ENCODE results near the gene PILRB. TPM values are rescaled to one million over a fixed set of nuclear protein-coding genes. Genes with fewer than 3 reads are reported as not detected.
A peak's percentile ranks its signal among the peaks of the same experiment; 100 is the strongest.
"Not testable (repeated sequence)": the region's sequence is repeated elsewhere in the genome, so short reads cannot be mapped to it uniquely, and the experiment has no call there.

The PILRB gene
- total RNA-seq, 1 experiment from 2014 or later, result 73.2 TPM

DNA sequence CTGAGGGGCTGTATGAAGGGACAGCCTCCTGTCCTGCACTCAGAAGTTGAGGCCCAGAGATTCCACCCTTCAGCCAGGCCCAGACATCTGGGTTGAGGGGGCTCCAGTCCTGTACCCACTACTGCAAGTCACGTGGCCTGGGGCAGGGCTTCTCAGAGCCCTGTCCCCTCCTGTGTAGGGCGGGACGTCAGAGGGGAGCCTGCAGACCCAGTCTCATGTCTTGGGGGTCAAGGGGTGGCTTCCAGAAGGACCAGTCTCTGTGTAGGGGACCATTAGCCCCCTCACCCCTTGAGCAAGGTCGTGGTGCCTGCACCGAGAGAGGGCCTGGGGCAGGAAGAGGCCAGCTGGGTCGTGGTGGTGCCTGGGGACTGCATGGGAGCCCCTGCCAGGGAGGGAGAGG lies 14.8 kb downstream of the PILRB start:
- Histone ChIP-seq H3K4me1 (ENCODE audit: control insufficient read depth, insufficient read depth, low read length) (no peaks in the 10 kb centered on the region), H3K4me3 (ENCODE audit: low read depth in 2 of 2, low read length in 2 of 2) (no peak overlapping the region), H3K9me3 (ENCODE audit: control insufficient read depth, insufficient read depth, low read depth, low read length) (no peaks in the 10 kb centered on the region), H3K27ac (ENCODE audit: low read length) (no peak overlapping the region), H3K27me3 (ENCODE audit: control insufficient read depth, insufficient read depth, low read length) (no peaks in the 10 kb centered on the region), H3K36me3 (ENCODE audit: control insufficient read depth, insufficient read depth, low read length) (no peaks in the 10 kb centered on the region)
- no TSS peak for BruUV-seq (replicated peaks)
- TF ChIP-seq SIN3A (IDR thresholded peaks at IDR 0.05; ENCODE audit: borderline replicate concordance, insufficient read depth, low read depth, low read length) (no peak), POLR2AphosphoS5 (IDR thresholded peaks at IDR 0.05; ENCODE audit: low read depth, low read length) (no peak), TCF7L2 (IDR thresholded peaks at IDR 0.05; ENCODE audit: low read depth, low read length) (no peak)
- TF ChIP-seq, protein P1, sequence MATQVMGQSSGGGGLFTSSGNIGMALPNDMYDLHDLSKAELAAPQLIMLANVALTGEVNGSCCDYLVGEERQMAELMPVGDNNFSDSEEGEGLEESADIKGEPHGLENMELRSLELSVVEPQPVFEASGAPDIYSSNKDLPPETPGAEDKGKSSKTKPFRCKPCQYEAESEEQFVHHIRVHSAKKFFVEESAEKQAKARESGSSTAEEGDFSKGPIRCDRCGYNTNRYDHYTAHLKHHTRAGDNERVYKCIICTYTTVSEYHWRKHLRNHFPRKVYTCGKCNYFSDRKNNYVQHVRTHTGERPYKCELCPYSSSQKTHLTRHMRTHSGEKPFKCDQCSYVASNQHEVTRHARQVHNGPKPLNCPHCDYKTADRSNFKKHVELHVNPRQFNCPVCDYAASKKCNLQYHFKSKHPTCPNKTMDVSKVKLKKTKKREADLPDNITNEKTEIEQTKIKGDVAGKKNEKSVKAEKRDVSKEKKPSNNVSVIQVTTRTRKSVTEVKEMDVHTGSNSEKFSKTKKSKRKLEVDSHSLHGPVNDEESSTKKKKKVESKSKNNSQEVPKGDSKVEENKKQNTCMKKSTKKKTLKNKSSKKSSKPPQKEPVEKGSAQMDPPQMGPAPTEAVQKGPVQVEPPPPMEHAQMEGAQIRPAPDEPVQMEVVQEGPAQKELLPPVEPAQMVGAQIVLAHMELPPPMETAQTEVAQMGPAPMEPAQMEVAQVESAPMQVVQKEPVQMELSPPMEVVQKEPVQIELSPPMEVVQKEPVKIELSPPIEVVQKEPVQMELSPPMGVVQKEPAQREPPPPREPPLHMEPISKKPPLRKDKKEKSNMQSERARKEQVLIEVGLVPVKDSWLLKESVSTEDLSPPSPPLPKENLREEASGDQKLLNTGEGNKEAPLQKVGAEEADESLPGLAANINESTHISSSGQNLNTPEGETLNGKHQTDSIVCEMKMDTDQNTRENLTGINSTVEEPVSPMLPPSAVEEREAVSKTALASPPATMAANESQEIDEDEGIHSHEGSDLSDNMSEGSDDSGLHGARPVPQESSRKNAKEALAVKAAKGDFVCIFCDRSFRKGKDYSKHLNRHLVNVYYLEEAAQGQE (IDR thresholded peaks at IDR 0.05; ENCODE audit: insufficient read depth in 1 of 2, low read depth in 2 of 2, low read length in 1 of 2), result no peak
- TF ChIP-seq, protein P2, sequence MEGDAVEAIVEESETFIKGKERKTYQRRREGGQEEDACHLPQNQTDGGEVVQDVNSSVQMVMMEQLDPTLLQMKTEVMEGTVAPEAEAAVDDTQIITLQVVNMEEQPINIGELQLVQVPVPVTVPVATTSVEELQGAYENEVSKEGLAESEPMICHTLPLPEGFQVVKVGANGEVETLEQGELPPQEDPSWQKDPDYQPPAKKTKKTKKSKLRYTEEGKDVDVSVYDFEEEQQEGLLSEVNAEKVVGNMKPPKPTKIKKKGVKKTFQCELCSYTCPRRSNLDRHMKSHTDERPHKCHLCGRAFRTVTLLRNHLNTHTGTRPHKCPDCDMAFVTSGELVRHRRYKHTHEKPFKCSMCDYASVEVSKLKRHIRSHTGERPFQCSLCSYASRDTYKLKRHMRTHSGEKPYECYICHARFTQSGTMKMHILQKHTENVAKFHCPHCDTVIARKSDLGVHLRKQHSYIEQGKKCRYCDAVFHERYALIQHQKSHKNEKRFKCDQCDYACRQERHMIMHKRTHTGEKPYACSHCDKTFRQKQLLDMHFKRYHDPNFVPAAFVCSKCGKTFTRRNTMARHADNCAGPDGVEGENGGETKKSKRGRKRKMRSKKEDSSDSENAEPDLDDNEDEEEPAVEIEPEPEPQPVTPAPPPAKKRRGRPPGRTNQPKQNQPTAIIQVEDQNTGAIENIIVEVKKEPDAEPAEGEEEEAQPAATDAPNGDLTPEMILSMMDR (IDR thresholded peaks at IDR 0.05), result no peak
- DNase-seq (ENCODE audit: low read depth, low spot score) (no peak), ATAC-seq (no peak)
- ChIA-PET CTCF (no interaction called here), POLR2A (no interaction called here)
- in situ Hi-C loops (cut with HindIII; ENCODE audit: low pct_unique_long_range_greater_than_20kb, low sequenced_read_pairs), result no loop called here
- intact Hi-C loops (cut with micrococcal nuclease; ENCODE audit: unreplicated experiment), result no loop called here

DNA sequence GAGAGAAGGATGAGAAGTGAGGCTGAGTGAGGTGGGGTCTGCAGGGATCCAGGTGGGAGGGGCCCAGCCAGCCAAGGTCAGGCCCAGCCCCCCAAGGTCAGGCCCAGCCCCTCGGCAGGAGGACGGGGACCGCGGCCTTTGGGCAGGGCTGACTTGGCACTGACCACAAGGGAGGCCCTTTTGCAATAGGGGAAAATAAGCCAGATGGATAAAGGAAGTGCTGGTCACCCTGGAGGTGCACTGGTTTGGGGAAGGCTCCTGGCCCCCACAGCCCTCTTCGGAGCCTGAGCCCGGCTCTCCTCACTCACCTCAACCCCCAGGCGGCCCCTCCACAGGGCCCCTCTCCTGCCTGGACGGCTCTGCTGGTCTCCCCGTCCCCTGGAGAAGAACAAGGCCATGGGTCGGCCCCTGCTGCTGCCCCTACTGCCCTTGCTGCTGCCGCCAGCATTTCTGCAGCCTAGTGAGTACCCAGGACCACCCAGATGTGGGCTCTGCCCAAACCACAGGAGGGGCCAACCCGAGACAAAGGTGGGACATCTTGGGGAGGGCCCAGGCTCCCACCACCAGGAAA lies 15.4 kb downstream of the PILRB start, which contains the start of gene PILRA:
PILRA (plus strand) TSS at position 227 of the 571 bp plus-strand sequence; CDS start at position 397, 170 bp downstream.
- TF ChIP-seq TCF7L2 (IDR thresholded peaks at IDR 0.05; ENCODE audit: low read depth, low read length) (no peak), SIN3A (IDR thresholded peaks at IDR 0.05; ENCODE audit: borderline replicate concordance, insufficient read depth, low read depth, low read length) (no peak), POLR2AphosphoS5 (IDR thresholded peaks at IDR 0.05; ENCODE audit: low read depth, low read length) (no peak)
- TF ChIP-seq, protein P2 (IDR thresholded peaks at IDR 0.05), result no peak
- TF ChIP-seq, protein P1 (IDR thresholded peaks at IDR 0.05; ENCODE audit: insufficient read depth in 1 of 2, low read depth in 2 of 2, low read length in 1 of 2), result no peak
- ChIA-PET CTCF (interaction anchor here (1.2 to 1.9 kb wide), 2 partner anchors 25 to 34 kb away, joined by 3 to 8 read pairs; no protein-coding TSS in a partner anchor), POLR2A (no interaction called here)
- ATAC-seq, result no peak
- no peaks in the 10 kb centered on the region for H3K27me3 ChIP-seq (ENCODE audit: control insufficient read depth, insufficient read depth, low read length)
- no peak within 1 kb of the TSS for H3K27ac ChIP-seq (ENCODE audit: low read length)
- DNase-seq (ENCODE audit: low read depth, low spot score), result no peak
- intact Hi-C loops (cut with micrococcal nuclease; ENCODE audit: unreplicated experiment) (no loop called here), in situ Hi-C loops (cut with HindIII; ENCODE audit: low pct_unique_long_range_greater_than_20kb, low sequenced_read_pairs) (no loop called here)
- H3K4me1 ChIP-seq (ENCODE audit: control insufficient read depth, insufficient read depth, low read length), result no peaks in the 10 kb centered on the region
- H3K9me3 ChIP-seq (ENCODE audit: control insufficient read depth, insufficient read depth, low read depth, low read length), result no peaks in the 10 kb centered on the region
- no TSS peak for BruUV-seq (replicated peaks)
- no peaks in the 10 kb centered on the region for H3K36me3 ChIP-seq (ENCODE audit: control insufficient read depth, insufficient read depth, low read length)
- H3K4me3 ChIP-seq (ENCODE audit: low read depth in 2 of 2, low read length in 2 of 2), result no peak within 1 kb of the TSS

DNA sequence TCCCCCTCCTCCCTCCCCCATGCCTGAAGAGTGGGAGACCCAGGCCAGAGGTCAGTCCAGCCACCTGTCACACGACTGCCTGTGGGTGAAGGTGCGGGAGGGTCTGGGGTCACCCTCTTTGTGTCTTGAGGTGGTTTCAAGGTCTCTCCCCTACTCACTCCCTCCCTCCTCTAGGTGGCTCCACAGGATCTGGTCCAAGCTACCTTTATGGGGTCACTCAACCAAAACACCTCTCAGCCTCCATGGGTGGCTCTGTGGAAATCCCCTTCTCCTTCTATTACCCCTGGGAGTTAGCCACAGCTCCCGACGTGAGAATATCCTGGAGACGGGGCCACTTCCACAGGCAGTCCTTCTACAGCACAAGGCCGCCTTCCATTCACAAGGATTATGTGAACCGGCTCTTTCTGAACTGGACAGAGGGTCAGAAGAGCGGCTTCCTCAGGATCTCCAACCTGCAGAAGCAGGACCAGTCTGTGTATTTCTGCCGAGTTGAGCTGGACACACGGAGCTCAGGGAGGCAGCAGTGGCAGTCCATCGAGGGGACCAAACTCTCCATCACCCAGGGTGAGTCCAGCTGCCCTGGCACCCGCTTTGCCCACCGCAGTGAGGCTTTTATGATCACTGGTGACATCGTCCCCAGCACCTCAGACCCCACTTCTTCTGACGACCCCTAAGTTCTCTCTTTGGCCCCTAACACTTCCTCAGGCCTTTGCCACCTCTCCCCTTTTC lies 16.1 kb downstream of the PILRB start:
- peak; percentile 57 for ATAC-seq
- POLR2A ChIA-PET; H3K27ac ChIP-seq (ENCODE audit: low read length); intact Hi-C loops (cut with micrococcal nuclease; ENCODE audit: unreplicated experiment); H3K9me3 ChIP-seq (ENCODE audit: control insufficient read depth, insufficient read depth, low read depth, low read length); H3K36me3 ChIP-seq (ENCODE audit: control insufficient read depth, insufficient read depth, low read length); H3K27me3 ChIP-seq (ENCODE audit: control insufficient read depth, insufficient read depth, low read length); H3K4me3 ChIP-seq (ENCODE audit: low read depth in 2 of 2, low read length in 2 of 2); H3K4me1 ChIP-seq (ENCODE audit: control insufficient read depth, insufficient read depth, low read length); BruUV-seq (replicated peaks); in situ Hi-C loops (cut with HindIII; ENCODE audit: low pct_unique_long_range_greater_than_20kb, low sequenced_read_pairs); DNase-seq (ENCODE audit: low read depth, low spot score): not testable (repeated sequence)
- CTCF ChIA-PET, result interaction anchor here (1.2 to 1.9 kb wide), 2 partner anchors 24 to 33 kb away, joined by 3 to 8 read pairs; no protein-coding TSS in a partner anchor
